GM12864 (cell line): ENCODE results near the gene ZBTB7B.
A peak's percentile ranks its signal among the peaks of the same experiment; 100 is the strongest.

ENCODE experiments used
- DNase-seq: peaks from one replicate; pipeline ENCODE4 v3.0.0-alpha.2; 2011; ENCODE audit warnings: low read depth
- H3K4me3 ChIP-seq: 2 replicates; pipeline ENCODE4 v1.5.1; 2011; ENCODE audit warnings: mild to moderate bottlenecking, low read depth, low read length, control low read depth
- TF ChIP-seq, protein P1 (sequence below): IDR thresholded peaks from 2 replicates; pipeline ENCODE4 v1.5.1; 2011; ENCODE audit warnings: low read depth, mild to moderate bottlenecking, moderate library complexity, low read length, control low read depth, inconsistent platforms; ENCODE audit errors: missing control alignments

The ZBTB7B gene

DNA sequence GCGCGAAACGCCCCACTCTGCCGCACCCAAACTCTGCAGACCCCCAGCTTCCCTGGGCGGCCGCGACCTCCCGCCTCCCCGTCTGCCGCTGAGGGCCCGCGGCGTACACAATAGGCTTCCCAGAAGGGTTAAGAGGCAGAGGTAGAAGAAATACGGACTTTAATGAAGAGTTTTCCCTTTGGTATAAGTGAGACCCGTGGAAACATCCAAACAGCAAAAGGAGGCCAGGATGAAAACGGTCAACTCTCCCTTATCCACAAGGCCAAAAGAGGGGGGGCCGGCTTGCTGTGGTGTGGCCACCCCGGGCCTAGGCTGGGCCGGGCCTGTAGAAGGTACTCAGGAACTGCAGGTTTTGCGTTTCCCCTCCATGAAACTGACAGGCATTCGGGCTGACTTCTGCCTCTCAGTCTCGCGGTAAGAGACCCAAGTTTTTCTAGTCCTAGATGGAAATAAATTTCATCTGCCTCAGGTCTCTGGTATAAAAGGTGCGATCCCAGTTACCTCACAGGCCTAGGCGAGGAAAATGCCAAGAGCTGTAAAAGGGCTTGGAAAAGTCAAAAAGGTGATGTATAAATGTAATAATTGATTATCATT is 40.3 kb upstream of the ZBTB7B start:
- H3K4me3 ChIP-seq = peak overlapping the region; percentile 67
- TF ChIP-seq, protein P1, sequence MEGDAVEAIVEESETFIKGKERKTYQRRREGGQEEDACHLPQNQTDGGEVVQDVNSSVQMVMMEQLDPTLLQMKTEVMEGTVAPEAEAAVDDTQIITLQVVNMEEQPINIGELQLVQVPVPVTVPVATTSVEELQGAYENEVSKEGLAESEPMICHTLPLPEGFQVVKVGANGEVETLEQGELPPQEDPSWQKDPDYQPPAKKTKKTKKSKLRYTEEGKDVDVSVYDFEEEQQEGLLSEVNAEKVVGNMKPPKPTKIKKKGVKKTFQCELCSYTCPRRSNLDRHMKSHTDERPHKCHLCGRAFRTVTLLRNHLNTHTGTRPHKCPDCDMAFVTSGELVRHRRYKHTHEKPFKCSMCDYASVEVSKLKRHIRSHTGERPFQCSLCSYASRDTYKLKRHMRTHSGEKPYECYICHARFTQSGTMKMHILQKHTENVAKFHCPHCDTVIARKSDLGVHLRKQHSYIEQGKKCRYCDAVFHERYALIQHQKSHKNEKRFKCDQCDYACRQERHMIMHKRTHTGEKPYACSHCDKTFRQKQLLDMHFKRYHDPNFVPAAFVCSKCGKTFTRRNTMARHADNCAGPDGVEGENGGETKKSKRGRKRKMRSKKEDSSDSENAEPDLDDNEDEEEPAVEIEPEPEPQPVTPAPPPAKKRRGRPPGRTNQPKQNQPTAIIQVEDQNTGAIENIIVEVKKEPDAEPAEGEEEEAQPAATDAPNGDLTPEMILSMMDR = no peak
- no peak for DNase-seq

DNA sequence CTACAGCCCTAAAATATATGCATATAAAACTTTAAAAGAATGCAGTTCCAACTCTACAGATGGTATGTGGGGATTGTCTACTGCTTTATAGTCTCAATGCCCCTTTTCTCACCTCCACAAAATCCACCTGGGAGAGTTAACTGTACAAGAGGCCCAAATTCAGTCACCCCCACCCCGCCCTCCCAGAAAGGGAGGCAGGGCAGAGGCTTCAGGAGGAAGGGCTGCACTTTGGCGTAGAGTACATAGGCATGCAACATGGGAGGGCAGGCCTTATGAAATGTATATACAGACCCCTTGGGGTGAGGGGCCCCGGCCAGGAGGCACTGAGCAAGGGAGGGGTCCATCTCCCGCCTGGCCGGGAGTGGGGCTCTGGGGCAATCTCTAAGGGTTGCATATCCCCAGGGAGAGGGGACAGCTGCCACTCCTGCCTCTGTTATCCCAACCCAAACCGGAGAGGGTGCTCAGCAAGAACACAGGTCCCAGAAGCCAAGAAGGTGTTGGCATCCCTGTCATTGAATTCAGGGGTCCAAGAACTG is 39.7 kb upstream of the ZBTB7B start:
- H3K4me3 ChIP-seq = peak overlapping the region; percentile 67; the same call in 1 of the 2 replicates
- no peak for DNase-seq
- TF ChIP-seq, protein P1 = no peak

DNA sequence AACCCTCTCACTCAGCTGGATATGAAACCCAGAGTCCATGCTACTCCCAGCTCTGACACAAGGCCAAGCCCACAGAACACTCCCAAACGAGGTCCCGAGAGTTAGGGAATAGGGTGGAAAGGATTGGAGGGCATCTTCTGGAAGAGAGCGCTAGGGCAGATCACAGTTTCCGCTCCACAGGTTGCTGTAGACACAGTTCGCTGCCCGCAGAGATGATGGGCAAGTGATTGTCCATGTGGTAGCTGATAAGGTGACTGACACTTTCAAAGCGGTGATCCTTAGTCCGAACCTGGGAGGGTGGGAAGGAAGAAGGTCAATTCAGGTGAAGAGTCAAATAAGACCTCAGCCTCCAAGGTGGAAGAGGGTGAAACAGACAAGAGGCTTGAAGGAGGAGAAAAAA is 39.0 kb upstream of the ZBTB7B start:
- H3K4me3 ChIP-seq = no peak overlapping the region
- TF ChIP-seq, protein P1 = no peak
- no peak for DNase-seq

DNA sequence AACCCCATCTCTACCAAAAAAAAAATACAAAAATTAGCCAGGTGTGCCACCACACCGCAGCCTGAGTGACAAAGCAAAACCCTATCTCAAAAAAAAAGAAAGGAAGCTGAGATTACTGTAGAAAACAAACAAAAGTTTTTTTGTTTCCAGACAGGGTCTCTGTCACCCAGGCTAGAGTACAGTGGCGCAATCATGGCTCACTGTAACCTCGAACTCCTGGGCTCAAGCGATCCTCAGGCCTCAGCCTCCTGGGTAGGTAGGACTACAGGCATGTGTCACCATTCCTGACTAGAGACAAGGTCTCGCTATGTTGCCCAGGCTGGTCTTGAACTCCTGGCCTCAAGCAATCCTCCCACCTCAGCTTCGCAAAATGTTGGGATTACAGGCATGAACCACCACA is 38.2 kb upstream of the ZBTB7B start:
- TF ChIP-seq, protein P1 = no peak
- no peak for DNase-seq
- H3K4me3 ChIP-seq = no peak overlapping the region

DNA sequence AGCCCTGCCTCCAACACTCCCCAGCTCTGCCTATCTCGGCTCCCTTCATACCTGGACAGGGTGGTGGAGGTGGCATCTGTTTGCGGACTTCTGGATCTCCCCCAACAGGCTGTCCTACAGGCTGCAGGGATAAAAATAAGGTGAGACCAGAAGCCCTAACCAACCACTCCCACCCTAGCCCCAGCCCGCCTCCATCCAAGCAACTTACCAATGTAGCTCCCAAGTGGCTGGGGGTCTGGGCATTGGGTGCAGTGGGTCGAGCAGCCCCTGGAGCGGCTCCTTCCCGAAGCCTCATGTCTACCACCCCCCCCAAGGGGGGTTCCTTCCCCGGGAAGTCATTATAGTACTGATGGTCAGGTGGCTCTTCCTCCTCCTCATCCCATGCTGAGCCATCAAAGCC is 36.5 kb upstream of the ZBTB7B start:
- no peak overlapping the region for H3K4me3 ChIP-seq
- DNase-seq = no peak
- TF ChIP-seq, protein P1 = no peak

DNA sequence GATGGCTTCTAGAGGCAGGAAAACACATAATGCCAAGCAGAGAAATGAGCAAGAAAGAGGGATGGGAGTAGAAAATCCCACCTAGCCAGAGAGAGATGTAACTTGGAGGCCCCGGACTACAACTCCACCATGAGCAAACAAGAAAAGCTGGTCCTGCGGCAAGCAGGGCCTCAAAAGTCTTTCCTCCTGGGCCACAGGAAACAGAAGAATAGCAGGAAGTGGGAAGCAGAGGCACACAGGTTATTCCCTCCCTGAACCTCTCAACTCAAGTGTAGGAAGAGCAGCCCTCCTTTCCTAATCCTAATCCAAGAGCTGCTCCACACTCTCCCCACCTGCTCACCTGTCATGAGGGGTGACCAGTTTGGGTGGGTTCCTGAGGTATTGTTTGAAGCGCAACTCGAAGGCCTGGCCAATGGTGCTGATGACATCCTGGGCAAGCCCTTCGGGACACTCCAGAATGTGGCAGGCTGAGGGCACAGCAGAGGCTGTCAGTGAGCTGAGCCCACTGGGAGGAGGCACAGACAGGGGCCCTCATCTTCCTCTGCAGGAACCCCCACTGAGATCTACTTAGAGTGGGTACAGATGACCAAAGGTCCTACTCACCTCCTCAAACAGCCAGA is 35.2 kb upstream of the ZBTB7B start:
- TF ChIP-seq, protein P1 = no peak
- H3K4me3 ChIP-seq = no peak overlapping the region
- no peak for DNase-seq

DNA sequence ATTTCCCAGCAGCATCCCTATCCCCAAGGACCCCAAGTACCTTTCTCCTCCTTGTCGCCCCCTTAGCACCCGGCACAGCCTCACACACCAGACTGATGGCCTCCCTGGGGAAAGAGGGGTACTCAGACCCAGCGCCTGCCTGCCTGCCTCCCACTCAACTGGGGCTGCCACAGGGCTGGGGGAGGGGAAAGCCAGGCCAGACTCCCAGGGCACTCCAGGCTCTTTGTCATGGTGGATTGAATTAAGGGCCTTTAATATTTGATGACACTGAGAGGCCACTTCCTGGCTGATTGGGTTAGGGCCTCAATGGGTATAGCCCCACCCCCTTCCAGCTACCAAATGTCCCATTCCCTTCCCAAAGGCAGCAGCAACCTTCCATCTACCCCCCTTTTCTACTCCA is 33.9 kb upstream of the ZBTB7B start:
- TF ChIP-seq, protein P1 = no peak
- H3K4me3 ChIP-seq = no peak overlapping the region
- no peak for DNase-seq
